ENCODE results near the gene STAC3.

DNA sequence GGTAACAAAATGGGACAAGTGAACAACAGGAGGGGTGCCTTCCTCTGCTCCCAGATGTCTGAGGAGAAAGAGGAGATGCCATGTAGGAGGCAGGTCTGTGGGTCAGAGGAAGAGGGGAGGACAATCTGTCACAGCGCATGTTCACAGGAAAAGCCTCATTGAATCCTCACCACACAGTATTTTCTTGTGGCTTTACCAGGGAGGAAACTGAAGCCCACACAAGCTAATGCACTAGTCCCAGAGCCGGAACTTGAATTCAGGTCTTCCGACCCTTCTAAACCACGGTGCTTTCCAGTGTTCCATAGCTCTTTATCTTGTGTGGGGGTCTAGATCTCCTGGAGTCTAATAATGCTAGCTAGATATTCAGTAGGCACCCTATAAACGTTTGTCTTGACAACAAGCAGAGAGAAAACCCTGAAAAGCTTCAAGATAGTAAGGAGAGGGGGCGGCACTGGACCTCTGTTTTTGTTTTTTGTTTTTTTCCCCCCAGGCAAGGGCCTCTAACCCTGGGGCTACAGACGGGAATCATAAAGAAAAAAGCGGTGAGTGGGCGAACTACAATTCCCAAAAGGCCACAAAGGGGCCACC lies 21.8 kb downstream of the STAC3 start:
- TF ChIP-seq POLR2AphosphoS5 (IDR thresholded peaks at IDR 0.05; ENCODE audit: low read depth, low read length) (no peak), POLR2A (IDR thresholded peaks at IDR 0.05; ENCODE audit: low read depth, low read length) (no peak), TAF1 (IDR thresholded peaks at IDR 0.05; ENCODE audit: low read depth, low read length) (no peak), POU2F2 (IDR thresholded peaks at IDR 0.05; ENCODE audit: low read depth, low read length) (no peak), SPI1 (IDR thresholded peaks at IDR 0.05; ENCODE audit: low read depth, low read length) (no peak), PAX5 (IDR thresholded peaks at IDR 0.05; ENCODE audit: insufficient read depth, low read length, severe bottlenecking) (no peak)
